CD4-positive, alpha-beta T cell treated with Interferon gamma for 1 hour (primary cell): ENCODE data around the gene TBX5.

Source experiments
- DNase-seq: peaks from one replicate; pipeline ENCODE4 v3.0.0-alpha.2; 2020

TBX5 gene

DNA sequence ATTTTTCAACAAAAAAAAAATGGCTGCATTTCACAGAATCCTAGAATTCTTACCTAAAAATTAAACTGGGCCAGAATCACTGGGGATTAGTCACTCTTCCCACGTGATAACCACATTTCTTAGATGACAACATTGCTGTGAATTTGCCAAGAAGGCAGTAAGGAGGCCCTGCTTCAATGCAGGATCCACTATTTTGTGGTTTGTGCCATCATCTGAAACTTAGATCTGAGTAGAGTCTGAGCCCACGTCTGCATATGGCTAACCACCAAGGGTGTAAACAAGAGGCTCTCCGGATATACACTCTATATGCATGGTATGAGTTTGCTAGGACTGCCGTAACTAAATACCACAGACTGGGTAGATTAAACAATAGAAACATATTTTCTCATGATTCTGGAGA, 24.4 kb upstream of the TBX5 start:
- DNase-seq: no peak

DNA sequence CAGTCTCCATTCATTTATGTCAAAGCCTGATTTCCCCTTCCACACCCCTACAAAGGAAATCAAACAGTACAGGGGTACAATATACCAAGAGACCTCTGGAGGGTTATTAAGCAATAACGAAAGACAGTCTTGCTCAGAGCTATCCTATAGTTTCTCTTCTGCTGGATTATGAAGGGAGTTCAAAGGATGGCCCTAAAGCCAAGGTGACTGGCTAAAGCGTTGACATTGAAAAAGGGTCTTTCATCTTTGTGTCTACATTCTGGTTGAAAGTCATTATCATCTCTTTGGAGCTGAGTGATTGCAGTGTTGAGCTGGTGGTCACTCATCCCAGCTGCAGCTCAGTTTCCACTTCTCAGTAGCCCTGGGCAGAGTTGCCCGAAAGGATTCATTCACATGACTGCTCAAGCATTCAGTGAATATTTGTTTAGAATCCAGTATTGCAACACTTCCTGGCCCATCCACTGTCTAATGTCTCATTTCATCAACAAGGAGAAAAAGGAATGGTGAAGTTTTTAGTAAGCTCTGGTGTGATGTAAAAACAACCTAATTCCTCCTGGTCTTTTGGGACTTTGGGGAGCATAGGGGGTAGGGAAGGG, 19.2 kb upstream of the TBX5 start:
- DNase-seq: no peak

DNA sequence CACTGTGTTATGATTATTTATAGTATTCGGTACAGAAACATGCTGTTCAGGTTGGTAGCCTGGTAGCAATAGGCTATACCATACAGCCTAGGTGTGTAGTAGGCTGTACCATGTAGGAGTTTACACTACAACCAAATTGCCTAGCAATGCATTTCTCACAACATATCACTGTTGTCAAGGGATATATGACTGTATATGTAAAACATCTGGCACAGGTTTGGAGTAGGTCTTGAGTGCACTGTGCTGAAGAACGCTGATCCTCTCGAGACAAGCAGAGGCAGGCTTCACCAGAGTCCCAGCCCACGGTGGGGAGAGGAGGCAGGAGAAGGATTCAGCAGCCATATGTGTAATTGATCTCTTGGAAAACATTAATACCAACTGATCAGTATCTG, 15.0 kb upstream of the TBX5 start:
- no peak for DNase-seq

DNA sequence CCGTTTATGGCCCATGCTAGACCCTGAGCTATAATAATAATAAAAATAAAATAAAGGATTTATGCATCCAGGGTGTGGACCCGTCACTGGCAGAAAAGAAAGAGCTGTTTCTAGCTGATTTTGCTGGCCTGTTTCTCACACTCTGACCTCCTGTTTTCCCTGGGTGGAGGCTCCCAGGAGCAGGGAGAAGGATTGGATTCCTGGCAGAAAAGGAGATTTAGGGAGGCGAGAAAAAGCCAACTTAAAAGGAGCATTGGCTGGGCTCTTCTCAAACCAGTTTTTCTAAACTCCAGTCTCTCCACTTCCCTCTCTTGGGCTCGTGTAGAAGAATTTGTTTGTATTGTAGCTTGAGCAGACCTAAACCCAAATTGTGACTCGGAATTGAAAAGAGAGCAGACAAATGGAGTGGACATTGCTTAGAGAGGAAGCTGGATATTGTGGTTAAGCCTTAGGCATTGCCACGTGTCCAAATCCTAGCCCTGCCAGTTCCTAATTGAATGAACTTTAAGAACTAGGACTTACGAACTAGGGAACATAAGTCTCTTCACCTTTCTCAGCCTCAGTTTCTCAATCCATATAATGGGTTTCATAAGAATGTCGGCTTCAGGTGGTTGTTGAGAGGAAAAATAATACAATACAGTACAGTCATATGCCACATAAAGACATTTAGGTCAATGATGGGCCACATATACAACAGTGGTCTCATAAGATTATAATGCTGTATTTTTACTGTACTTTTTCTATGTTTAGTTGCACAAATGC, 14.4 kb upstream of the TBX5 start:
- DNase-seq: no peak

DNA sequence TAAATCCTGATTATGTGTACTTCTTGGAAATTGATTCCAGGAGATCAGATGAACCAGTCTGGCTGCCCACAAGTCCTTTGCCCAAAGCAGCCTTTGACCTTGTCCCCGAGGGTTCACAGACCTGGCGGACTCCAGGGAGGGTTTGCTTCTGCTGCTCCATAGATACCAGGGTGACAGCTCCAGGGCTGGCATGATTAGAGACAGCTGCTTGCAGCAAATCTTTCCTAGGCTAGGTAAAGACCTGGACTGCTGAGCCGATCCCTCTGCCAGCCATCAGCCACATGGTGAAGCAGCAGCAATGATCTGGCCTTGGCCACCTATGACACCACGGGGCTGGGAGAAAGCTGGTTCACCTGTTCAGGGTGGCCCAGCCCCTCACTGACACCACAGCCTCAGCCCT, 10.1 kb upstream of the TBX5 start:
- no peak for DNase-seq

DNA sequence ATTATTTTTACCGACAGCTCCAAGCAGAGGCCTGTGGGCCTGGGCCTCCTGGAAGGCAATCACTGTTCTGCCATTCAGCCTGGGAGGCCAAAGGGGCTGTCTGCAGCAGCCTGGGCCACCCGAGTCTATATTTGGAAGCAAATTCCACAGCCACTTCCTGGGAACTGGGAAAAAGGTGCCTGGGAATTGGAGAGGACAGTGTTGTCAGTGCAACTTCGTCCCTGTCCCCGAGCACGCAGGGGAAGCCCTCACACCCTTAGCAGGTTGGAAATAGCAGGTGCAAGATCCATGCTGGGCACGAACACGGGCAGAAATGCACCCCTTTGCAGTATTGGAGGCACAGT, 9.6 kb upstream of the TBX5 start:
- DNase-seq: no peak

DNA sequence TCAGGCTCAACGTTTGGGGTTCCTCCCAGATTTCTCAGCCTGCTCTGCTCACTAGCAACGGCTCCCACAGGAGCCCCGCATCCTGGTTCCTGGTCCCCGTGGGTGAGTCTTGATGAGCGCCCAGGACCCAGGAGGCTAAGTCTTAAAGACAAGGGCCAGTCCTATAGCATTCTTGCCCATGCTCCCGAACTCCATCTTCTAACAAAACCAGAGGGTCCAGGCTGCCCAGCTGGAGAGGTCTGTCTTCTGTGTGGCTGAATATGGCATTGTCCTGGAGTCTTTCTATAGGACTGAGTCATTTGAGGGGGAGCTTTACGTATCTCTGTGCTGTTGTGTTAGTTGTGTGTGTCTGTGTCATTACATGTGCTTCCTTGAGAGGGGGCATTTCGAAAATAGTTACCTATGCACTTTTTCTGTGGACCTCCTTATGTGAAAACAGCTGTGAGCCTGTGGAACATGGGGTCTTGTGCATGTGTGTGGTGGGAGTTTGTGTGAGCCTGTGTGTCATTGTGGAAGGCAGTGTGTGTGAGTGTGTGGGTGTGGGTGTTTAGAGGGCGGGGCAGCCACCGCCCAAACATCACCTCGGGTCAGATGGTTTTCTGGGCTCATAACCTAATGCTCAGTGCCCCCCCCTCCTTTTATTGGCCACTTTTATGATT, 9.1 kb upstream of the TBX5 start:
- no peak for DNase-seq

DNA sequence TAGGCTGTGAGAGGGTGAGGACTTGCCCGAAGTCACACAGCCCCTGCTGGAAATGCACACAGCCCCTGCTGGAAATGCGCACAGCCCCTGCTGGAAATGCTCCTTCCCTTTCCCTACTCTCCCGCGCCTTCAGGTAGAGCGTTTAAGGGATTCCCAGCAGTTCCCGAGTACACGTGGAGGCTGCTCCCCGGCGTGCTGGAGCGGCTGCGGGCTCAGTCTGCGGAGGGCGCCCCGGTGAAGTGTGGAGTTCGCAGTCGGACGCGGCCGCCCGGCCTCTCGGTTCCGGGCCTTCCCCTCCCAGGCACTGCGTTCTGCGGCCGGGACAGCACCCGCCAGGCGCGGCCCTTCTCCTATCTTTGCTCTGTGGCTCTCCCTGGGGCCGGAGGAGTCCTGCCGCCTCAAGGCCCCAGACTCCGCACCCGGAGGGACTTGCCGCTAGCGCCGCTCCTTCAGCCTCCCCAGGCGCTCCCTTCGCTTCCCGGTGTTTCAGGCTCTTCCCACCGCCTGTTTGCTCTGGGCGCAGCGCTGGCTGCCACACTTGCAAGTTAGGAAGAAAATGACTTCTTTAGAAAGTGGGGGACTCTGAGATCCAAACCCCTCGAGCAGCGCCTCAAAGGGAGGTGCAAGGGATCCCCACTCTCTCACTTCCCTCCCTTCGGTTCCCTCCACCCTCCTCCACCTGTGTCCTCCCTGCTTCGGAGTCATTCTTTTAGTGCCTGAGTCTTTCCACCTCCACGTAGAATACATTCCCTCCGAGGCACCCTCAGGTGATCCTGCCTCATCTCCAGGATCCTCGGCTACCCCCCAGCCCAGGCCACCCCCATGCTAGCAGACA, 8.3 kb upstream of the TBX5 start:
- DNase-seq: no peak

DNA sequence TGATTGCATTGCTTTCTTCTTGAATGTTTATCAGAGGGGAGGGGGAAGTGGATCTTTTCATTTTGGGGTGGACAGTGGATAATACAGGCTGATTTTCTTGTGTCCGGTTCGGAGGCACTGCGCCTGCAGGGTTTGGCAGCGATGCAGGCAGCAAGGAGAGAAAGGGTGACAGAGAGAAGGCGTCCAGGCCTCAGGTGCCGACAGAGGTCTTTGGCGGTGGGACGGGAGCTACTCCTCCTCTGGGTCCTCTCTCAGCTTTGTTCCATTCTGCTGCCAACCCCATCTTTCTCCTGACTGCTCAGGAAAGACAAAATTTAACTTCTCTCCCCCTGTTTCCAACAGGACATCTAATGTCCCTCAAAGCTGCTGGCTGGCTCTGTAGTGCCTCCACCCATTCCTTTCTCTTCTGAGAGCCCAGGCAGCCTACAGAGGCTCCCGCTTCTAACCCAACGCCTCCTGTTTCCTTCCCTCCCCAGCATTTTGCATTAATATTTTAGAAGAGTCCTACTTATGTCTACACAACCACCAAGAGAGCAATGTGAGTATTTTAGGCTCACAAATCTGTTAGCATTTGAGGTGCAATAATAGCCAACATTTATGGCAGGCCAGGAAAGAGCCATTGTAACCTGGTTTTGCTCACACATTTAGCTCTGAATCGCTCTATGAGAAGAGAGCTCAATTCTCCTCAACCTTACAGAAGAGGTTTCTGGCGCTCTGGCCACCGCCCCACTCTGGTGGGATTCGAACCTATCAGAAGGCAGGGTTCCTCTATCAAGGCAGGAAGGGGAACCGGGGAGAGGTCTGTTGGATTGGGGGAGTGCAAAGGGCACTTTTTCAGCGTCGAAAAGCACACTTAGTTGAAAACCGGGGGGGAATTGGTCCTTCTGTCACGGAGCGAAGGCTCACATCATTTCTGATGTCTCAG, 7.1 kb upstream of the TBX5 start:
- DNase-seq: no peak

DNA sequence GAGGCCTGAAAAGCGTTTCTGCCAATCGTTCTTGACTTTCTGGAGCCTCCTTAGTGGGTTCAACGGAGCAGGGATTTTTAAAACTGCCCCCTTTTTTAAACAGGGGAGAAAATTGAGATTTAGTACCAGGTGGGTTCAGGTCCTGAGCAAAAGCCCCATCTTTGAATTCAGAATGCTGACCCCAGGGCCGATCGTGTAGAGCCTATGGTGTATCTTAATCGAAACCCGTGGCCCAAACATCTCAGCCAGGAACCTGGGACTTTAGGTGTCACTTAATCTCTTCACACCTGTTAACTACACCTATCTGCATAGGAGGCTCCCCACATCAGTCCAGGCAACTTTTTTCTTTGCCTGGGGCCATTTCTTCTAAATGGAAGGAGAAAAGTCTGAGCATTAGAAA, 6.4 kb upstream of the TBX5 start:
- DNase-seq: no peak

DNA sequence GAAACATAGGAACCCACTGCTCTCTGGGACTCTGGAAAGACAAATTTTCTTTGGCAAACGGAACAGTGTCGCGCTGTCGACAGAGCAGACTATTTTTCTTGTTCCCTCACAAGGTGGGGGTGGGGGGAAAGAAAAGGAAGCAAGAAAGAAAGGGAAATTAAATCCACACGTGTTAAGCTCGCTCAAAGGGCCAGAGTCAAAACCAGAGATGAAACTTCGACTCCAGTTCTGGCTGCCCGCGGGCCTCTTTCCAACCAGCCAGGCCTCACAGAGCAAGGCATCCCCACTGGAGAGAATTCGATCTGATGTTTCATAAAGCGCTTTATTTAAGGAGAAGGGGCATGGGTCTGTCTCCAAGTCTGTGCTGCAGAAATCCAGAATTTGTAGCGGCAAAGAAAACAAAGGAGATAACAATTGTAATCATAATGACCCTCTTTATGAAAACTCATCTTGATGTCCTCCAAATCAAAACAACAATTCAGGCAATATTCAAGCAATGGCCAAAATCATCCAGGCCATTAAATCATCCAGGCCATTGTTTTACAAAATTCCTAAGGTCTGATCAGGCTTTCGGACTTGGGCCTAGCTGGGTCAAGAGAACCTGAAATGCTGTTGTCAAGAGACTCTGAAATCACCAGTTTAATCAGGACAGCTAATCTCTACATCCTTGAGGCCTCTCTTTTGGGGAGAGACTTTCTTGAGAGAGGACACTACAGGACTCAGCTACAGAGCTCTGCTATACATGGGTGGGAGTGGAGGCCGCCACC, 5.3 kb upstream of the TBX5 start:
- DNase-seq: no peak

DNA sequence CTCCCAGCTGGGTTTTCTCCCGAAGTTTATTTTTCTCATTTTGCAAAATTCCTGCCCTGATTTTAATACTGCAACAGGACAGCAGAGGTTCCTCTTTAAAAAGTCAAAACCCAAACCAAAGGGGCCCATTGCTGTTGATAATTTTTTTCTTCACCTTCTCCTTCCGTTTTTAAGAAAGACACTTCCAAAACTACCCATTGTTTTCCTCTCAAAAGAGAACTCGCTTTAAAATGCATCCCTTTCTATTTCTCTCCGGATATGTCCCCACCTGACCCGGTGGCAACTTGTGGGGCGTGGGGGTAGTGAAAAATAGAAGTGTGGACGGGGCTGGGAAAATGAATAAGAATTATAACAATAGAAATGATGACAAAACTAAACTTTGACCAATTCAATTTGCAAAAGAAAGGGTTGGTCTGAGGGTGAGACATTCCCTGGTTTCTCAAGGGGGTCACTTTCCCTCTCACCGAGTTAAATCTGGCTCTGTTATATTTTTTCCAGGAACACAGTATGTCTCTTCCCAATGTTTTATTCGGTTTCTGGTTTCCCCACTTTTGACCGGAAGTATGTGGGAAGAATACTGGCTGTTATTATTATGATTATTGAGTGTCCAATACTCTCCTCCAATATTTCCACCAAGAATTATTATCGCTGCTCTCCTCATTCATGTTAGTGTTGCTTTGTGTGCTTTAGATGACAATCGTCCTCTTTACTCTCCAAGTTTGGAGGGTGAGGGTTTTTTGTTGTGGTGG, 4.1 kb upstream of the TBX5 start:
- no peak for DNase-seq

DNA sequence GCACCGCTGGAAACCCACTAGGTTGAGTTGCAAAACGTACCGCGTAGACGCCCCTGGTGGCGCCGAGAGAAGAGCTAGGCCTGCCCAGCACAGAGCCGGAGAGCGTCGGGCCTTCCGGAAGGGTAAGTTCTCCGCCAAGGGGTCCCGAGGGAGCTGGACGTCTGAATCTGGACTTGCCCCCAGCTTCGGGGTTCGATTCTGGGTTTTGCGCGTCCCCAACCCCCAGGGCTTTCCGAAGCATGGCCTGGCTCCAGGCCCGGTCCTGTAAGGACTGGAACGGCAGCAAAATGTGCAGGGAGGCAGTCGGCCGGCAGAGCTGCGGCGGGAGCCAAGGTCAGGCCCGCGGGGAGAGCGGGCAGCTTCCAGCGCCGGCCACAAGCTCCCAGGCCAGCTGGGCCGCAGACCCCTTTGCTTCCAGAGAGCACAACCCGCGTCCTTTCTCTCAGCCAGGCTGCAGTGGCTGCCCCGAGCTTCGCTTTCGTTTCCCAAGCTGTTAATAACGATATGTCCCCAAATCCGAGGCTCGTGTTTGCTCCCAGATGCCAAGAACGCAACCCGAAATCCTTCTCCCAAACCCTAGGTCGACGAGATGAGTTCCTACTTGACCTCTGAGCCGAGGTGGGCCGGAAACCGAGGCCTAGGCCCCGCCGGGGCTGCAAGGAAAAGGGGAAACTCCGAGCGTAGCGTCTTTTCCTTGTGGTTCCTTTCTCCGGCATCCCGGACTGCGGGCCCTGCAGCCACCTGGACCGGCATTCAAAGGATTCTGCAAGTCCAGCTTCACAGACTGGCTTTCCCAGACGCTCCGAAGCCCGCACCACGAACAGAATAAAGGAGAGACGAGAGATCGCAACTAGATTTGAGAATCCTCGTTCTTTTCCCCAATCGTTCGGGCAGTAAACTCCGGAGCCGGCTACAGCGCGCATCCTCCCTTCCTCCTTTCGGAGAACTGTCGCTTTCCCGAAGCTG, 3.2 kb upstream of the TBX5 start:
- no peak for DNase-seq

DNA sequence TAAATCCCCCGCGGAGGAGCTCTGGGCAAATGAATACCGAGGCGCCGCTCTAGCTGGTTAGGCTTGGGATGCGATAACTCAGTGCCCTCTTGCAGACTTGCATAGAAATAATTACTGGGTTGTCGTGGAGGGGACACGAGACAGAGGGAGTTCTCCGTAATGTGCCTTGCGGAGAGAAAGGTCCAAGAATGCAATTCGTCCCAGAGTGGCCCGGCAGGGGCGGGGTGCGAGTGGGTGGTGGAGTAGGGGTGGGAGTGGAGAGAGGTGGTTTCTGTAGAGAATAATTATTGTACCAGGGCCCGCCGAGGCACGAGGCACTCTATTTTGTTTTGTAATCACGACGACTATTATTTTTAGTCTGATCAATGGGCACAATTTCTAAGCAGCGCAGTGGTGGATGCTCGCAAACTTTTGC, 2.5 kb upstream of the TBX5 start:
- DNase-seq: no peak

DNA sequence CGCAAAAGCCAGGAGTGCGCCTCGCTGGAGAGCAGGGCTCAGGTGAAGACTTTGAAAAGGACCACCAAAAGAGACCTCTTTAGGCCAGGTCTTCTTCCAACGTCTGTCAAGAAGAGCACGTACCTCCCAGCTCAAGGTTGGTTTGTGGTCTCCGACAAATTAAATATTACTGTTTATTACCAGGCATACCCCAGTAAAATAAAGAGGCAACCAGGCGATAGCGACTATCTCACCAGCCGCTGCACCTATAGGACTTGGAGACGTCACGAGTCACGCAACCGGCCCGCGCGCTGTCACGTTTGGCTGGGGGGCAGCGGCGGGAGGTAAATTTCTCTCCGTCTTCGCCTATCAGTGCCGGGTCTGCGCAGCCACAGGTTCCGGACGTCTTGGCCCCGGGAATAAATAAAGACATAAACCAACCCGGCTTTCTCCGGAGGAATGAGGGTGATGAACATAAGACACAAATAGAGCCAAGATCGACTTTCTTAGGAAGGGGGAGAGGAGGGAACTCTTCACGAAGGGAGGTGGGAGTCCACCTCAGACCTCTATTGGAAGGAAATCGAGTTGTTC, 2.0 kb upstream of the TBX5 start:
- no peak for DNase-seq

DNA sequence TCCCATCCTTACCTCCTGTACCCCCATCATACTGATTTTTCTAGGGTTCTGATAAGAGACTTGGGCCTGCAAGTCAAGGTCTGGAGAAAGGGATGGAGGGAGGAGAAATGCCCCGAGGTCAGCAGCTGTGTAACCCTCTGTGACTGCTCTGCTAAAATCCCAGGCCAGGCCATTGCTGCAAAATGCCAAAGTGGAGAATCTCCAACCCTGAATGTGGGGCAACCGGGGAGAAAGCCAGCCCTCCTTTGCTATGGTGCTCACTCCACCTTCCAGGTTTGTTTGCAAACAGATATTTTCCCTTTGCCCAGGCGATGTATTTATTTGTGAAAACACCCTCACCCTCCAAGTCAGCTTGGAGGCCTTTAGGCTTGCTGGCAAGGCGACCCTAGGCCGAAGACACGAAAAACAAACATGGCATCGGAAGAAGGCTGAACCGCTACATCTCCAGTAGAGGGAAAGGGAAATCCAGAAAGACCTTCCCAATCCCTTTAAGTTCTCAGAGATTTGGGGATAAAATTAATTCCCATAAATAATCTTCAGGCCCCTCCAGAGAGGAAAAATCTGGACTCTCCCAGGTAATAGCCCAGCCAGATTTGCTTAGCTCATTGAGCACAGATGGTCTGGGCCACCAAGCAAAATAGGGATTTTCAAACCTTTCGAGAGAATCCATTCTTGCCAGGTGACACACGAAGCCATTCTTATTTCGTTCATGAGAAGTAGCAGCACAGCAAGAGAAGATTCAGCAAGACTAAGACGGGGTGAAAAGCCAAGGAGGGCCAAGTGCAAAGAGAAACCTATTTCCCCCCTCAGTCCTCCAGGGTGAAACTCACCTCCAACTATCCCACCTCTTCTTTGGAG, 1.3 kb upstream of the TBX5 start:
- no peak for DNase-seq

DNA sequence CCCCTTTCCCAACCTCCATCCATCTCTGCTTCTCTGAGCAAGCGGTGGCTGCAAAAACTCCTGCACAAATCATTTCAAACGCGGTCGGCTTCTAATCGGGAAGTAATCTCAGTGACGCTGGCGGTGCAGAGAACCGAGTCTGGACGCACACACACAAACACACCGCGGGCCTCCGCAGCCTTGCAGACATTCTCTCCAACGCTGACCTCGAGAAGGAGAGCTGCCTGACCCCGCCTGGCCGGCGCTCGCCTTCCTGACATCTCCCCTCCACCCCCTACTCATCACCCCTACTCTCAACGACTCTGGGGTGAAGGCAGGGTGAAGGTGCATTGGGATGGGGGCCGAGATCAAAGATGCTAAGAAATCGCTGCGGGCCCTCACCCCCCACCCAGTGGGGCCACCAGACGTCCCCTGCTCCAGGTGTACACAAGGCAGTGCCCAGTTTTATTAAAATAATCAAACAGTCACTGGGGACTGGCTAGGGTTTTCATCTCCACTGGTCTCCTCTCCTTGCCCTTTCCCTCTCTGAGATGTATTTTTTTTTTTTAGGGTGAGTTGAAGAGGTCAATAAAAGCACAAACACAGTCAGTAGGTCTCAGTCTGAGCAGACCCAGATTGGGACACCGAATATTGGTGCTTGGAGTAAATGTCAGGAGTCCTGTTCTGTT, 506 bp upstream of the TBX5 start:
- no peak for DNase-seq
